Globus pallidus (tissue), 1 donor: ENCODE data around the gene IFI27.
"Not testable (repeated sequence)": the region's sequence is repeated elsewhere in the genome, so short reads cannot be mapped to it uniquely, and the experiment has no call there.

ENCODE experiments used
- DNase-seq: peaks from one replicate; pipeline ENCODE4 v3.0.0-alpha.2; 2015; ENCODE audit warnings: low spot score

IFI27 gene

DNA sequence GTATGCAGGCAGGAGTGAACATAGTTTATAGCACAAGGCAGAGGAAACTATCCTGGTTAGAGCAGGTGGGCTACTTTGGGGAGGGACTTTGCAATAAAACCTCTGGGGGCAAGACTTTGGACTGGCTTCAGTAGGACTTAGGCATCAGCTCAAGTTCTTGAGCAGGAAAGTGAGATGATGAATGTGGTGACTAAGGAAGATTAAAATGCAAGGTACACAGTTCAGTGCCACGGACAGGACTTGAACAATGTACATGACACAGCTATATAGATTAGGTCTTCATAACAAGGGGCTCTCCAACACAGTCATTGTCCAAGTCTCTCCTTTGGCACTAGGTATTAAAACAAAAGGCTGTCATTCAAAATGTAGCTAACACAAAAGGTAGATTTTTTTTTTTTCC is 42.1 kb downstream of the IFI27 start:
- DNase-seq = no peak

- no peak for DNase-seq
Observed at GRCh38 chr14:94153750-94154342, 43.3 kb downstream of the IFI27 start.

GRCh38 chr14:94156143-94156542 is 45.6 kb downstream of the IFI27 start:
- not testable (repeated sequence) for DNase-seq

DNA sequence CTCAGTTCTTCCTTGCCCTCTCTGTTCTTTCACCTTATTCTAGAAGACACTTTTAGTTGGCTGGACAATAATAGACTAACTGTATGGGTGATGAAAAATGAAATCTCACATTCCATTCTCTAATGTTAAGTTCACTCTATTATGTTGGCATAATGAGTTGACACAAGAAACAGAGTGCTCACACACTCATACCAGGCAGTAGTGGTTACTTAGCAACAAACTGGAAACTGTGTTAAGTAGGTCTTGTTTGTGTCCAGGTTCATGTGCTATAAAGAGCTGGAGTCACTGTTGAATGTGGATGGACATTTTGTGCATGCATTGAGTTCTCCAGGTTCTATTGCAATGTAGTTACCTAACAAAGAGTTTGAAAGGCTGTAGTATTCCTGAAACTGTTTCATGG is 46.7 kb downstream of the IFI27 start:
- no peak for DNase-seq

GRCh38 chr14:94158239-94158883 is 47.8 kb downstream of the IFI27 start:
- no peak for DNase-seq

GRCh38 chr14:94161058-94161457 is 50.5 kb downstream of the IFI27 start:
- DNase-seq = no peak

GRCh38 chr14:94161981-94162380 is 51.4 kb downstream of the IFI27 start:
- no peak for DNase-seq

DNA sequence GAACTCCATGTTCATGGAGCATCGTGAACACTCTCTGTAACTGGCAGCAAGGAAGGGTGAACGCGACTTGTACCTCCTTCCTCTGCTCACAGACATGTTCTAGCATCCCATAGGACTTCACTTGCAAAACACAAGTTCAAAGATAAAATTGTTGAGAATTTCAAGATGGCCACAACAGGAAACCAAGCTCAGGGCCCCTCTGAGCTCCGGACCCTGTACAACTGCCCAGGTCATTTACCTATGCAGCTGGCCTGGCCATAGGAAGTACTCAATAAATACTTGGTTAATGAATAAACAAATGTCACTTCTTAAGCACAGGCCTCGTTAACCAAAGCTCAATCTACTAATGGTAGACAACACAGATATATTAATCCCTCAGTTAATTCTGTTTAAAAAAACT is 51.9 kb downstream of the IFI27 start:
- DNase-seq = no peak

DNA sequence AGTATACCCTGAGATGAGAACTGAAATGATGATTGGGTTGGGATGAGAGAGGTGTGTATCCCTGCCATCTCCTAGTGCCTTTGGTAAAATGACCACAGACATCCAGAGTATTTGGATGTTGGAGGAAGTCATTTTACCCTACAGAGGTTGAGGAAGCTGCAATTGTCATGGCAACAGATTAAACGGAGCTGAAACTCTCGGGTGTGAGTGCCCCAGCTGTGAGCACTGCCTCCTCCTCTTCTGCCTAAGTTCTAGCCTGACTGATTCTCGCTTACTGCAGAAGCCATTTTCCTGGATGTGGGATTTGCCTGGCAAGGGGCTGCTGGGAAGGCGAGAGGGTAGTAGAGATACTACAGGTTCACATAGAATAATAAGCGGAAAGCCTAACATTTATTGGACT is 53.3 kb downstream of the IFI27 start:
- DNase-seq = no peak

- DNase-seq = no peak
Observed at GRCh38 chr14:94164685-94165431, 54.3 kb downstream of the IFI27 start.

DNA sequence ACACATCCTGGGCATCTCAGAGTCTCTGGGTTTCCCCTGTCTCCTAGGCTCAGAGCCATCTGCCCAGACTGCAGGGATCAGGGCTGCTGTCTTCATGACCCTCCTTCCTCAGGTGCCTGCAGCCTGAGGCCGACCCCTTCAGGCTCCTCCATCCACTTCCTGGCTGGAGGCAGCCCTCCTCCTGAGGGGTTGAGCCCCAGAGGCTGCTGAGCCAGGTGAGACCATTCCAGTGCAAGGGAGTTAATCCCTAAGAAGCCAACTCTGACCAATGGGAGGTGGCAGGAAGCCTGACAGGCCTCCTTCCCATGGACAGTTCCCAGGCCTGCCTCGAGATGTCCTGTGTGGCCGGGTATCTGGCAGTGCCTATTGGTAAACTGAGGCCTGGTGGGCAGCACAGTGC is 55.2 kb downstream of the IFI27 start:
- DNase-seq = no peak
